Colonic mucosa (tissue), 4 donors: ENCODE data around the gene TFB2M. TPM values are rescaled to one million over a fixed set of nuclear protein-coding genes. Genes with fewer than 3 reads are reported as not detected.

Experiments
- DNase-seq: peaks from one replicate; pipeline ENCODE4 v3.0.0-alpha.2; 2020
- H3K27ac ChIP-seq: fragments of 200-600 bp; one replicate; pipeline ENCODE4 v1.8.0; 2021
- H3K27me3 ChIP-seq: fragments of 200-600 bp; one replicate; pipeline ENCODE4 v1.8.0; 2021
- H3K36me3 ChIP-seq: fragments of 200-600 bp; one replicate; pipeline ENCODE4 v1.8.0; 2021
- H3K4me1 ChIP-seq: fragments of 200-600 bp; one replicate; pipeline ENCODE4 v1.8.0; 2021; ENCODE audit warnings: mild to moderate bottlenecking
- H3K4me3 ChIP-seq: fragments of 200-600 bp; one replicate; pipeline ENCODE4 v1.8.0; 2021
- H3K9ac ChIP-seq, 2 donors: one replicate each; pipeline ENCODE4 v1.7.0; 2013; ENCODE audit warnings: control low read depth in 2 of 2, low read depth in 2 of 2, low read length in 2 of 2
- H3K9me3 ChIP-seq: fragments of 200-600 bp; one replicate; pipeline ENCODE4 v1.8.0; 2021
- CTCF ChIP-seq: fragments of 200-600 bp; IDR thresholded peaks from one replicate; pipeline ENCODE4 v1.8.0; 2022; ENCODE audit warnings: antibody characterized with exemption, mild to moderate bottlenecking
- intact Hi-C: fragments of 100-400 bp; cut with DNase I; formaldehyde crosslinking; loops from one replicate; pipeline ENCODE4 v1.14.1; 2022
- total RNA-seq, 2 donors: library from RNA; stranded (reverse); fragmentation: NEBNext Ultra II Directional in 1 of 2; extraction: Animal tissue kit (Norgen Biotek cat#: 25700) in 1 of 2; gene quantifications; one replicate each; pipeline ENCODE4 v1.2.1, GENCODE V29; 2021
- donor health status: healthy.
- donor health status: DM: no; HTN: no; CAD: no.
- donor health status: DM: no; HTN: no; CAD: no.

The TFB2M gene
- total RNA-seq, 2 donors from 2014 or later, result 11.3 to 14.0 TPM

GRCh38 chr1:246516126-246516525 is 49.9 kb downstream of the TFB2M start:
- intact Hi-C loops, result no loop called here

GRCh38 chr1:246515390-246516005 is 50.6 kb downstream of the TFB2M start:
- no peaks in the 10 kb centered on the region for H3K27me3 ChIP-seq
- H3K9ac ChIP-seq, result no peak overlapping the region
- H3K9me3 ChIP-seq, result no peaks in the 10 kb centered on the region
- DNase-seq, result no peak
- no peaks in the 10 kb centered on the region for H3K4me1 ChIP-seq
- no peak overlapping the region for H3K27ac ChIP-seq
- intact Hi-C loops, result no loop called here
- H3K4me3 ChIP-seq, result no peak overlapping the region
- no peaks in the 10 kb centered on the region for H3K36me3 ChIP-seq
- TF ChIP-seq CTCF, result no peak

More at GRCh38 chr1:246516126-246516525, 49.9 kb downstream of the TFB2M start:
- Histone ChIP-seq H3K4me1 (no peaks in the 10 kb centered on the region), H3K9me3 (no peaks in the 10 kb centered on the region), H3K4me3 (no peak overlapping the region), H3K9ac (no peak overlapping the region), H3K36me3 (no peaks in the 10 kb centered on the region), H3K27me3 (no peaks in the 10 kb centered on the region), H3K27ac (no peak overlapping the region)
- TF ChIP-seq CTCF, result no peak
- no peak for DNase-seq

GRCh38 chr1:246513619-246514343 is 52.3 kb downstream of the TFB2M start:
- Histone ChIP-seq H3K36me3 (no peaks in the 10 kb centered on the region), H3K4me1 (no peaks in the 10 kb centered on the region), H3K4me3 (no peak overlapping the region), H3K9ac (no peak overlapping the region), H3K9me3 (no peaks in the 10 kb centered on the region), H3K27me3 (no peaks in the 10 kb centered on the region), H3K27ac (no peak overlapping the region)
- intact Hi-C loops, result no loop called here
- TF ChIP-seq CTCF, result no peak
- DNase-seq, result no peak

- TF ChIP-seq CTCF, result no peak
- Histone ChIP-seq H3K36me3 (no peaks in the 10 kb centered on the region), H3K27ac (no peak overlapping the region), H3K27me3 (no peaks in the 10 kb centered on the region), H3K9me3 (no peaks in the 10 kb centered on the region), H3K4me3 (no peak overlapping the region), H3K4me1 (no peaks in the 10 kb centered on the region), H3K9ac (no peak overlapping the region)
- no peak for DNase-seq
- intact Hi-C loops, result no loop called here
Measured at GRCh38 chr1:246513041-246513440, 53.0 kb downstream of the TFB2M start.

- Histone ChIP-seq H3K9ac (no peak overlapping the region), H3K9me3 (no peaks in the 10 kb centered on the region), H3K27me3 (no peaks in the 10 kb centered on the region), H3K27ac (no peak overlapping the region), H3K4me1 (no peaks in the 10 kb centered on the region), H3K4me3 (no peak overlapping the region), H3K36me3 (no peaks in the 10 kb centered on the region)
- no peak for TF ChIP-seq CTCF
- intact Hi-C loops, result no loop called here
- no peak for DNase-seq
Measured at GRCh38 chr1:246512635-246513034, 53.4 kb downstream of the TFB2M start.
